ENCODE results near the gene REPS1. TPM values are rescaled to one million over a fixed set of nuclear protein-coding genes. Genes with fewer than 3 reads are reported as not detected.

Gene REPS1
- total and polyA plus RNA-seq, 2 of the 13 experiments (the other 11 are each of a cell fraction or from before 2014, with no cell fraction given), result 36.4 to 38.3 TPM

GRCh38 chr6:139017227-139017626 lies 29.2 kb upstream of the REPS1 start (continued):
- TF ChIP-seq ZBTB43 (CRISPR knock-in tag; conservative IDR thresholded peaks at IDR 0.05), result no peak
- TF ChIP-seq HNF4G (IDR thresholded peaks at IDR 0.05; ENCODE audit: borderline replicate concordance, low read depth, low read length), result no peak
- no peak for TF ChIP-seq HNF4G (CRISPR knock-in tag; IDR thresholded peaks at IDR 0.05; ENCODE audit: borderline replicate concordance, low read depth)
- TF ChIP-seq ZGPAT (CRISPR knock-in tag; IDR thresholded peaks at IDR 0.05), result no peak
- TF ChIP-seq MBD4 (IDR thresholded peaks at IDR 0.05; ENCODE audit: borderline replicate concordance, low read length), result no peak
- no peak for TF ChIP-seq RORA (CRISPR knock-in tag; IDR thresholded peaks at IDR 0.05)
- no peak for TF ChIP-seq NFYC (CRISPR knock-in tag; IDR thresholded peaks at IDR 0.05)
- no peak for TF ChIP-seq IKZF1 (IDR thresholded peaks at IDR 0.05)
- TF ChIP-seq THRA (CRISPR knock-in tag; IDR thresholded peaks at IDR 0.05; ENCODE audit: borderline replicate concordance), result no peak
- no peak for TF ChIP-seq SNRNP70 (IDR thresholded peaks at IDR 0.05; ENCODE audit: low read depth, low read length)
- no peak for TF ChIP-seq ZNF782 (CRISPR knock-in tag; IDR thresholded peaks at IDR 0.05; ENCODE audit: borderline replicate concordance)
- no peak for TF ChIP-seq HOXA3 (CRISPR knock-in tag; IDR thresholded peaks at IDR 0.05)
- TF ChIP-seq BCL3 (CRISPR knock-in tag; IDR thresholded peaks at IDR 0.05), result no peak
